Measurements from ENCODE around the gene ABHD15. TPM values are rescaled to one million over a fixed set of nuclear protein-coding genes. Genes with fewer than 3 reads are reported as not detected.

Gene ABHD15
- total RNA-seq, 4 donors from 2014 or later, result 25.2 to 88.9 (median 30.6) TPM

DNA sequence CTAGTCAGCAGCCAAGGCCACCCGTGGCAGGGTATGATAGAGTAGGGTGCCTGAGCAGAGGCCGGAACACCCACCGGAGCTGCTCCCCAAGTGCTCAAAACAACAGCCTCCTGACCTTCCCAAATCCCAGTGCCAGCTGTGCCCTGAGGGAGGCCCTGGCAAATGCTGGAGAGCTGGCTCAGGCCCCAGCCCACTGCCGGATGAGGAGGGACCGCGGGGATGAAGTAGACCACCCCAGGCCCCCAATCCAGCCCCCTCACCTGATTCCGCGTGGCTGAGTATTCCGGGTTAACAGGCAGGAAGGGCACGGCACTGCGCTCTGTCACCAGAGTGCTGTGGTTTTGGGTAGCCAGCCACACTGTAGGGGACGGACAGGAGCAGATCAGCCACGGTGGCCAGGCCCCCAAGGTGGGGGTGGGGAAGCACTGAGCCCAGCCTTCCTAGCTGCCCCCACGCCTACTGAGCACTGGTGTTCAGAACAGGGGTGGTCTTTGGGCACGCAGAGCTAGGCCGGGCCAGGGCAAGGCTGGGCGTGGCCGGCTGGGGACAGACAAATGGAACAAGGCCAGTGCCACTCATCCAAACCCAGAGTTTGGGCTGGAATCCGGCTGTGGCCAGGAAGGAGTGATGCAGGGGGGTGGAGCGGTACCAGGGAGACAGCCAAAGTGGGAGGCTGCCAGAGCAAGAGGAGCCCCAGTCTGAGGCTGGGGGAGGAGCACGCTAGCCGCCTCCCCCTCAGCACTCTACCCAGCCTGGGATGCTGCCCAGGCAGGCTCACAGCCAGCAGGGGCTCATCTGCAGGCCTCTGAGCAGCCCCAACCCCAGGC is 10.8 kb upstream of the ABHD15 start:
- no peak for TF ChIP-seq CTCF (IDR thresholded peaks at IDR 0.05; ENCODE audit: low read depth)

GRCh38 chr17:29577001-29577370 is 10.1 kb upstream of the ABHD15 start:
- no peak for TF ChIP-seq CTCF (IDR thresholded peaks at IDR 0.05; ENCODE audit: low read depth)

DNA sequence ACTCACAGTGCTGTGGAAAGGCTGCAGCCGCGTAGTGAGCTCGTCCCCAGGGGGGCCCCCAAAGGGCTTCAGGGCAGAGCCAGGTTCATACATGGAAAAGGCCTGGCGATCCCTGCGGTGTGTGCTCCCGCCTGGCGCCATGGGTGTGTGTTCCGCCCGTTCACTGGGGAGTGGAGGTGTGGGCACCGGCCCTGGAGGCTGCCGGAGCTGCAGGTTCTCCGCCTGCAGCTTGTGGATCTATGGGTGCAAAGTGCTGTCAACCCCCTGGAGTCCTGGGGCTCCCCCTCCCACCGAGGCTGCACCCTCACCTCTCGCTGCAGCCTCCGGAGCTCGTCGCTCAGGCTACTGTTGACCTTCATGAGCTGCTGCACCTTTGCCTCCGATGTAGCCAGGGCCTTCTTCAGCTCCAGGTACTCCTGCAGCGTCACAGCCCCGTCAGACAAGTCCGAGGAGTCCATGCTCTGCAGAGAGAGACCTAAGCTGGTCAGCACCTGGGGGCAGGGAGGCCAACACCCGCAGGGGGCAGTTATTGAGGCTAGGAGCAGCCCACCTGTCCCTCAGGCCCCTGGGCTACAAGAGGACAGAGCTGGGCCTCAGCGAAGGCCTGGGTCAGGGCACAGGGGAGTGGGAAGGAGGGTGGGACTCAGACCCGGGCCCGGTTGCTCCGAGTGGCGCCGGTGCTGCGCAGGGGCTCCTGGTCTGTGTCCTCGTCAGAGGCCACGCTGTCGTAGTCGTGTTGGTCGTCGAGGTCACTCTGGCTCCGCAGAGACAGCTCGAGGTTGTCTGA is 9.6 kb upstream of the ABHD15 start:
- TF ChIP-seq CTCF (IDR thresholded peaks at IDR 0.05; ENCODE audit: low read depth), result no peak

- no peak for TF ChIP-seq CTCF (IDR thresholded peaks at IDR 0.05; ENCODE audit: low read depth)
These were observed 8.8 kb upstream of the ABHD15 start for GRCh38 chr17:29575511-29576213.

DNA sequence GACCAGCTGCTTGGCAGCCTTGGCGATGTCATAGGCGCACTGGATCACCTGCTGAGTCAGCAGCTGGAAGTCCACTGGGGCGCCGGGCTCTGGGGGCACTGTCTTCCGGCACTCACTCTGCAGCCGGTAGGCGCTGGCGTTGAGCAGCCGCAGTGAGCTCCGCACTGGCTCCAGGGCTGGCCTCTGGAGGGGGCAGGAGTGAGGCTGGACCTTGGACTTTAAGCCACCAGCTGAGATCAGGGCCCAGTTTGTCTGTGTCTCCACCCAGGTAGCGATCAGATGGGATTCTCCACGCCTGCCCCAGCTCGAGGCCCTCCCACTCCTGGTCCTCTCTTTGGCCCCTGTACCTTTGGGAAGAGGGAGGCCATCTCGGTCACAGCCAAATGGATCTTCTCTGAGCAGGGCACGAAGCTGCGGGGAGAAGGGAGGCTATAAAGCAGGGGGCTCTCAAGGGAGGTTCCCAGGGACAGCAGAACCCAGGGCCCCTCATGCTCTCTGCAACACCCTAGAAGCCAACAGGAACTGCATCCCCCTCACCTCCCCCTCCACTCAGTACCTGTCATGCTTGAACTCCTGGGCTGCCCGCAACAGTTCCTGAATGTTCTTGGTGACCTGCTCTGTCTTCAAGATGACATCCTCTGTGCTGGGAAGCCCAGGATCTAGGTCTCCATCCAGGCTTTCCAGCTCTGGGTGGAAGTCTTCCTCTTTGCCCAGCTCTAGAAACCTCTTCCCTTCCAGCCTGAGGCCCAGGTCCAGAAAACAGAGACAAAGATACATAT is 8.1 kb upstream of the ABHD15 start:
- no peak for TF ChIP-seq CTCF (IDR thresholded peaks at IDR 0.05; ENCODE audit: low read depth)

DNA sequence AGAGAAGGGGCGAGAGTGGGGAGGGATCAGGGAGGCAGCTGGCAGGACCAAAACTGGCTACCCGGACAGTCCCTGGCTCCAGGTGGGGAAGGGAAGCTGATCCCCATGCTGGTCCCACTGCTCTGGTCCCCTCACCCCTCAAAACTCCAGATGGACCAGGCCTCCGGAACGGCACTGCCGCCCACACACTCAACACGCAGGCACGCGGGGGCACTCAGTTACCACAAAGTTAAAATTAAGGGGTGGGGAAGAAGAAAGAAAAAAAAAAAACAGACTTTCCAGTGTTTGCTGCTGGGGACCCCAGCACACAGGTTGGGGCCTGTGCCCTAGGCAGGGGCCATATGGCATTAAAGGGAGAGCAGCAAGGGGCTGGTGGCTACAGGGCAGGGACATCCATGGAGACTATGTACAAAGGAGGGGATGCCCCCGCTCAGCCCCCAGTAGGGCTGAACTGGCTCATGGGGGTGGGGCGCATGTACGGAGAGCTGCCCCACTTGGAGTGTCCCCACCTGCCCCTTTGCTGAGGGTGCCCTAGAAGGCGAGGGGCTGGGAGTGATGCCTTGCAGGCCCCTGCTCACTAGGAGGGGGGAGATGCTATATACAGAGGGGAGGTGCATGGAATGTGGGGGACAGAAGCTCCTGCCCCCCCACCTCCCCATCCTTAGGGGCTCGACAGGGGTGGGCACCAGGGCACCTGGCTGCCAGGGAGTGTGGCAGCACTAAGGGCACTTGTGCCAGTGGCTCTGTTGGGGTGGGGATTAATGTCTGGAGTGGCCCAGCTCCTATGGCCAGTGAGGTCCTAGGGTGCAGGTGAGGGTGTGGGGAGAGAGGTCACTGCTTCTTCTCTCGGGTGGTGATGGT is 7.3 kb upstream of the ABHD15 start:
- TF ChIP-seq CTCF (IDR thresholded peaks at IDR 0.05; ENCODE audit: low read depth), result no peak

Data from subcutaneous adipose tissue (tissue), 4 donors.